Erythroblast (primary cell): ENCODE data around the gene DNAJC17.

Source experiments
- GATA1 ChIP-seq: IDR thresholded peaks from 2 replicates; pipeline ENCODE4 v1.6.1; 2011; ENCODE audit warnings: low read depth, mild to moderate bottlenecking, control low read depth, low read length, moderate library complexity
- POLR2A ChIP-seq: IDR thresholded peaks from 2 replicates; pipeline ENCODE4 v1.6.1; 2011; ENCODE audit warnings: mild to moderate bottlenecking, low read length

GRCh38 chr15:40775007-40775406 lies 32.3 kb downstream of the DNAJC17 start:
- TF ChIP-seq POLR2A (no peak), GATA1 (no peak)
